Iris pigment epithelial cell (primary cell): Measurements from ENCODE around the gene EFR3B.

Source experiments
- DNase-seq: peaks from one replicate; pipeline ENCODE4 v3.0.0-alpha.2; 2011; ENCODE audit warnings: low read depth

The EFR3B gene

GRCh38 chr2:25187729-25188350, 146.0 kb downstream of the EFR3B start:
- DNase-seq, result no peak

- DNase-seq, result no peak
Observed at GRCh38 chr2:25188405-25188804, 146.5 kb downstream of the EFR3B start.

GRCh38 chr2:25190536-25190935, 148.7 kb downstream of the EFR3B start:
- DNase-seq, result no peak

- no peak for DNase-seq
Observed at GRCh38 chr2:25194576-25195122, 152.8 kb downstream of the EFR3B start.

- DNase-seq, result no peak
Observed at GRCh38 chr2:25197336-25198208, 155.7 kb downstream of the EFR3B start.

- DNase-seq, result no peak
Observed at GRCh38 chr2:25198209-25198525, 156.3 kb downstream of the EFR3B start.

GRCh38 chr2:25198576-25198975, 156.7 kb downstream of the EFR3B start:
- no peak for DNase-seq

- no peak for DNase-seq
Observed at GRCh38 chr2:25201265-25201664, 159.4 kb downstream of the EFR3B start.

GRCh38 chr2:25201794-25202193, 159.9 kb downstream of the EFR3B start:
- no peak for DNase-seq

GRCh38 chr2:25202275-25202674, 160.4 kb downstream of the EFR3B start:
- no peak for DNase-seq

- DNase-seq, result no peak
Observed at GRCh38 chr2:25204190-25204838, 162.4 kb downstream of the EFR3B start.

- DNase-seq, result no peak
Observed at GRCh38 chr2:25207078-25207545, 165.2 kb downstream of the EFR3B start.
